Cardiac fibroblast (primary cell): ENCODE measurements around the gene SREK1IP1.

Experiments
- DNase-seq, 2 donors: peaks; one replicate each; pipeline versions ENCODE4 v3.0.0 to v3.0.0-alpha.2; 2010; ENCODE audit warnings: low read depth in 2 of 2
- H3K4me3 ChIP-seq, 2 donors: replicated peaks in 1 of 2; 1 replicate in 1 of 2; 2 replicates in 1 of 2; pipeline ENCODE4 v1.5.1; 2011; ENCODE audit warnings: low read depth in 2 of 2, low read length in 2 of 2, mild to moderate bottlenecking in 2 of 2, moderate library complexity in 1 of 2
- CTCF ChIP-seq: IDR thresholded peaks from one replicate; pipeline ENCODE4 v1.5.1; 2011; ENCODE audit warnings: low read depth, mild to moderate bottlenecking, low read length, inconsistent platforms

Gene SREK1IP1

GRCh38 chr5:64766941-64767340, 1.6 kb downstream of the SREK1IP1 start:
- TF ChIP-seq CTCF: no peak
- H3K4me3 ChIP-seq: peak overlapping the region; percentile 84 to 91
- no peak for DNase-seq

GRCh38 chr5:64765804-64766504, 2.5 kb downstream of the SREK1IP1 start:
- no peak for TF ChIP-seq CTCF
- no peak overlapping the region for H3K4me3 ChIP-seq
- peak in 1 of 2 donors; percentile 48 for DNase-seq

GRCh38 chr5:64763948-64764503, 4.5 kb downstream of the SREK1IP1 start:
- TF ChIP-seq CTCF: no peak
- no peak overlapping the region for H3K4me3 ChIP-seq
- DNase-seq: no peak

- peak in 1 of 2 donors; percentile 16 for DNase-seq
- no peak overlapping the region for H3K4me3 ChIP-seq
- no peak for TF ChIP-seq CTCF
These were observed 8.4 kb downstream of the SREK1IP1 start for GRCh38 chr5:64759960-64760660.

GRCh38 chr5:64758901-64759300, 9.6 kb downstream of the SREK1IP1 start:
- H3K4me3 ChIP-seq: no peak overlapping the region
- peak in 1 of 2 donors; percentile 8 for DNase-seq
- no peak for TF ChIP-seq CTCF

- DNase-seq: no peak
- TF ChIP-seq CTCF: no peak
- no peak overlapping the region for H3K4me3 ChIP-seq
These were observed 14.4 kb downstream of the SREK1IP1 start for GRCh38 chr5:64754066-64754465.
